HepG2 (cell line): ENCODE results near the gene THRSP. TPM values are rescaled to one million over a fixed set of nuclear protein-coding genes. Genes with fewer than 3 reads are reported as not detected.

Experiments
- HIC2 ChIP-seq: sonication (generic); formaldehyde crosslinking; IDR thresholded peaks from 2 replicates; pipeline ENCODE4 v1.9.0; 2022; ENCODE audit warnings: low read depth, missing genetic modification reagents
- HOXD1 ChIP-seq: sonication (generic); formaldehyde crosslinking; IDR thresholded peaks from 2 replicates; pipeline ENCODE4 v1.5.0; 2020; ENCODE audit warnings: missing genetic modification reagents
- MLLT10 ChIP-seq: sonication (generic); formaldehyde crosslinking; IDR thresholded peaks from 2 replicates; pipeline ENCODE4 v1.4.0; 2020; ENCODE audit warnings: missing genetic modification reagents
- NCOA1 ChIP-seq: sonication (generic); formaldehyde crosslinking; IDR thresholded peaks from 2 replicates; pipeline ENCODE4 v1.9.0; 2021; ENCODE audit warnings: missing genetic modification reagents
- NCOA5 ChIP-seq: sonication (generic); formaldehyde crosslinking; IDR thresholded peaks from 2 replicates; pipeline ENCODE4 v1.4.0; 2020; ENCODE audit warnings: missing genetic modification reagents
- PLRG1 ChIP-seq: fragments of 450-650 bp; conservative IDR thresholded peaks from 2 replicates; pipeline ENCODE4 v1.6.1; 2016
- REST ChIP-seq, 2 experiments: IDR thresholded peaks; 2 replicates each; pipeline ENCODE4 v1.6.1; 2011 to 2012; ENCODE audit warnings: low read length in 2 of 2, borderline replicate concordance in 1 of 2, low read depth in 1 of 2, mild to moderate bottlenecking in 1 of 2, moderate library complexity in 1 of 2
- TBX2 ChIP-seq: sonication (generic); formaldehyde crosslinking; IDR thresholded peaks from 2 replicates; pipeline ENCODE4 v1.5.0; 2020; ENCODE audit warnings: missing genetic modification reagents, mild to moderate bottlenecking, borderline replicate concordance
- ZNF121 ChIP-seq: sonication (generic); formaldehyde crosslinking; IDR thresholded peaks from 2 replicates; pipeline ENCODE4 v1.5.0; 2020; ENCODE audit warnings: mild to moderate bottlenecking, missing genetic modification reagents
- ZNF335 ChIP-seq: sonication (generic); formaldehyde crosslinking; IDR thresholded peaks from 2 replicates; pipeline ENCODE4 v1.4.0; 2020; ENCODE audit warnings: missing genetic modification reagents
- ZNF552 ChIP-seq: sonication (generic); formaldehyde crosslinking; IDR thresholded peaks from 2 replicates; pipeline ENCODE4 v1.9.0; 2022; ENCODE audit warnings: missing genetic modification reagents, mild to moderate bottlenecking, borderline replicate concordance
- ZNF598 ChIP-seq: sonication (generic); formaldehyde crosslinking; IDR thresholded peaks from 2 replicates; pipeline ENCODE4 v1.5.1; 2020; ENCODE audit warnings: mild to moderate bottlenecking, missing genetic modification reagents, borderline replicate concordance
- polyA plus RNA-seq, 8 experiments: library from polyadenylated mRNA; depleted of rRNA in 3 of 8; stranded (reverse) in 7 of 8; unstranded in 1 of 8; fragments of >200 nt; fragmentation: Illumina TruSeq in 4 of 8; extraction: Trizol in 4 of 8; gene quantifications; 2 replicates each; pipeline versions ENCODE4 v1.2.1 to v1.2.3, GENCODE V29; 2011 to 2016; ENCODE audit warnings: low read depth in 4 of 8, missing spikeins in 1 of 8, mixed read lengths in 1 of 8; ENCODE audit not compliant: insufficient read depth in 1 of 8
- total RNA-seq, 5 experiments: library from RNA; depleted of rRNA; stranded (reverse); fragments of >200 nt; fragmentation: Illumina TruSeq; extraction: Trizol; gene quantifications; 2 replicates each; pipeline ENCODE4 v1.2.3, GENCODE V29; 2016; ENCODE audit warnings: low read depth in 1 of 5
- TF ChIP-seq, protein P1 (sequence below): sonication (generic); formaldehyde crosslinking; IDR thresholded peaks from 2 replicates; pipeline ENCODE4 v1.5.1; 2020; ENCODE audit warnings: mild to moderate bottlenecking, missing genetic modification reagents, moderate library complexity
- TF ChIP-seq, protein P2 (sequence below): sonication (generic); formaldehyde crosslinking; IDR thresholded peaks from 2 replicates; pipeline ENCODE4 v1.4.0; 2020; ENCODE audit warnings: missing genetic modification reagents, borderline replicate concordance

THRSP gene
- total and polyA plus RNA-seq, 2 of the 13 experiments (the other 11 are each of a cell fraction or from before 2014, with no cell fraction given), result 0.13 to 0.58 TPM

DNA sequence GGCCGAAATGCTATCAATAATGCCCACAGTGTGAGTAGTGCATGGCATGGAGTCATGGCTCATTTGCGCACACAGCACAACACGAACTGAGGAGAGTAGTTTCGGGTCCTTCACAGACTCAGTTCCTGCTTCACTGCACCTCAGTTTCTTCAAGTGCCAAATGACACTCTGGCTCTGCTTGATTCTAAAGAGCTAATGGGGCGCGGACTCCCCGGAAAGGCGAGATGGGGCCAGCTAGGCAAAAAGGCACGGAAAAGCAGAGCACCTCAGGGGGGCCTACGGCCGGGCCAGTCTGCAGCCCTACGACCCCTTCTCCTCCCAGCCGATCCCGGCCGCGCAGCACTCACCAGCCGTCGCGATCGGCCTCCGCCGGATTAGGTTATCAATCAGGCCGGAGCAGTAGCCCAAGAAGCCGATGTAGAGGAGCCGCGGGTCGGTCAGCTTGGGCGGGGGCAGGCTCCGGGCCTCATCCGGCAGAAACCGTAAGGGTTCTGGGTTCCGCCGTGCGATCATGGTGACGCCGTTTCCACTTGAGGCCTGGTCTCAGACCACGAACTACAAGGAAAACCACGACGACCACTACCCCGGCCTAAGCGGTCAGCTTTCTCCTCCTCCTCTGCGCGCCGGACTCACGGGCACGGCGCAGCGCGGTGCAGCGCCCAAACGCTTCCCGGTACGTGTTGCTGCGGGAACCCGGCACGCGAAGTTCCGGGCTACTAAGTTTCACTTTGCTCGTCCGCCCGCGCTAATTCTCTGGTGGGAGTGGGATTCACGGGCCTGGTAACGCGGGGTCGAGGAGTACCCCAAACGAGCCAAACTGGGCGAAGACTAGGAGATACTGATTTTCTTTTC, 15.8 kb downstream of the THRSP start, which contains the start of gene NDUFC2 (continued):
- TF ChIP-seq, protein P1, sequence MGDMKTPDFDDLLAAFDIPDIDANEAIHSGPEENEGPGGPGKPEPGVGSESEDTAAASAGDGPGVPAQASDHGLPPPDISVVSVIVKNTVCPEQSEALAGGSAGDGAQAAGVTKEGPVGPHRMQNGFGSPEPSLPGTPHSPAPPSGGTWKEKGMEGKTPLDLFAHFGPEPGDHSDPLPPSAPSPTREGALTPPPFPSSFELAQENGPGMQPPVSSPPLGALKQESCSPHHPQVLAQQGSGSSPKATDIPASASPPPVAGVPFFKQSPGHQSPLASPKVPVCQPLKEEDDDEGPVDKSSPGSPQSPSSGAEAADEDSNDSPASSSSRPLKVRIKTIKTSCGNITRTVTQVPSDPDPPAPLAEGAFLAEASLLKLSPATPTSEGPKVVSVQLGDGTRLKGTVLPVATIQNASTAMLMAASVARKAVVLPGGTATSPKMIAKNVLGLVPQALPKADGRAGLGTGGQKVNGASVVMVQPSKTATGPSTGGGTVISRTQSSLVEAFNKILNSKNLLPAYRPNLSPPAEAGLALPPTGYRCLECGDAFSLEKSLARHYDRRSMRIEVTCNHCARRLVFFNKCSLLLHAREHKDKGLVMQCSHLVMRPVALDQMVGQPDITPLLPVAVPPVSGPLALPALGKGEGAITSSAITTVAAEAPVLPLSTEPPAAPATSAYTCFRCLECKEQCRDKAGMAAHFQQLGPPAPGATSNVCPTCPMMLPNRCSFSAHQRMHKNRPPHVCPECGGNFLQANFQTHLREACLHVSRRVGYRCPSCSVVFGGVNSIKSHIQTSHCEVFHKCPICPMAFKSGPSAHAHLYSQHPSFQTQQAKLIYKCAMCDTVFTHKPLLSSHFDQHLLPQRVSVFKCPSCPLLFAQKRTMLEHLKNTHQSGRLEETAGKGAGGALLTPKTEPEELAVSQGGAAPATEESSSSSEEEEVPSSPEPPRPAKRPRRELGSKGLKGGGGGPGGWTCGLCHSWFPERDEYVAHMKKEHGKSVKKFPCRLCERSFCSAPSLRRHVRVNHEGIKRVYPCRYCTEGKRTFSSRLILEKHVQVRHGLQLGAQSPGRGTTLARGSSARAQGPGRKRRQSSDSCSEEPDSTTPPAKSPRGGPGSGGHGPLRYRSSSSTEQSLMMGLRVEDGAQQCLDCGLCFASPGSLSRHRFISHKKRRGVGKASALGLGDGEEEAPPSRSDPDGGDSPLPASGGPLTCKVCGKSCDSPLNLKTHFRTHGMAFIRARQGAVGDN (CRISPR knock-in tag), result peak; percentile 99
- TF ChIP-seq, protein P2, sequence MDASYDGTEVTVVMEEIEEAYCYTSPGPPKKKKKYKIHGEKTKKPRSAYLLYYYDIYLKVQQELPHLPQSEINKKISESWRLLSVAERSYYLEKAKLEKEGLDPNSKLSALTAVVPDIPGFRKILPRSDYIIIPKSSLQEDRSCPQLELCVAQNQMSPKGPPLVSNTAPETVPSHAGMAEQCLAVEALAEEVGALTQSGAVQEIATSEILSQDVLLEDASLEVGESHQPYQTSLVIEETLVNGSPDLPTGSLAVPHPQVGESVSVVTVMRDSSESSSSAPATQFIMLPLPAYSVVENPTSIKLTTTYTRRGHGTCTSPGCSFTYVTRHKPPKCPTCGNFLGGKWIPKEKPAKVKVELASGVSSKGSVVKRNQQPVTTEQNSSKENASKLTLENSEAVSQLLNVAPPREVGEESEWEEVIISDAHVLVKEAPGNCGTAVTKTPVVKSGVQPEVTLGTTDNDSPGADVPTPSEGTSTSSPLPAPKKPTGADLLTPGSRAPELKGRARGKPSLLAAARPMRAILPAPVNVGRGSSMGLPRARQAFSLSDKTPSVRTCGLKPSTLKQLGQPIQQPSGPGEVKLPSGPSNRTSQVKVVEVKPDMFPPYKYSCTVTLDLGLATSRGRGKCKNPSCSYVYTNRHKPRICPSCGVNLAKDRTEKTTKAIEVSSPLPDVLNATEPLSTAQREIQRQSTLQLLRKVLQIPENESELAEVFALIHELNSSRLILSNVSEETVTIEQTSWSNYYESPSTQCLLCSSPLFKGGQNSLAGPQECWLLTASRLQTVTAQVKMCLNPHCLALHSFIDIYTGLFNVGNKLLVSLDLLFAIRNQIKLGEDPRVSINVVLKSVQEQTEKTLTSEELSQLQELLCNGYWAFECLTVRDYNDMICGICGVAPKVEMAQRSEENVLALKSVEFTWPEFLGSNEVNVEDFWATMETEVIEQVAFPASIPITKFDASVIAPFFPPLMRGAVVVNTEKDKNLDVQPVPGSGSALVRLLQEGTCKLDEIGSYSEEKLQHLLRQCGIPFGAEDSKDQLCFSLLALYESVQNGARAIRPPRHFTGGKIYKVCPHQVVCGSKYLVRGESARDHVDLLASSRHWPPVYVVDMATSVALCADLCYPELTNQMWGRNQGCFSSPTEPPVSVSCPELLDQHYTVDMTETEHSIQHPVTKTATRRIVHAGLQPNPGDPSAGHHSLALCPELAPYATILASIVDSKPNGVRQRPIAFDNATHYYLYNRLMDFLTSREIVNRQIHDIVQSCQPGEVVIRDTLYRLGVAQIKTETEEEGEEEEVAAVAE, result peak; percentile 68; the same call in 1 of the 2 replicates
- peak; percentile 77; the same call in 1 of the 2 replicates for TF ChIP-seq TBX2 (CRISPR knock-in tag)
- TF ChIP-seq MLLT10 (CRISPR knock-in tag), result no peak
- TF ChIP-seq HOXD1 (CRISPR knock-in tag), result peak; percentile 92
- no peak for TF ChIP-seq ZNF598
- TF ChIP-seq REST (IDR thresholded peaks at IDR 0.05; ENCODE audit: borderline replicate concordance in 1 of 2, low read depth in 1 of 2, low read length in 2 of 2), result peak in 1 of 2 experiments; percentile 78; a peak in 2 of 4 replicates
- TF ChIP-seq NCOA5, result no peak
- no peak for TF ChIP-seq PLRG1
- TF ChIP-seq ZNF335, result peak; percentile 72; the same call in 1 of the 2 replicates
- peak; percentile 86 for TF ChIP-seq ZNF552 (CRISPR knock-in tag)
- TF ChIP-seq NCOA1, result no peak
- peak; percentile 47; the same call in 1 of the 2 replicates for TF ChIP-seq HIC2 (CRISPR knock-in tag)
- TF ChIP-seq ZNF121 (CRISPR knock-in tag), result peak; percentile 57; the same call in 1 of the 2 replicates
